Trophoblast cell (in vitro differentiated cells and primary cell): ENCODE measurements around the gene SNW1.
A peak's percentile ranks its signal among the peaks of the same experiment; 100 is the strongest.

ENCODE experiments used
- DNase-seq, 2 donors: peaks; one replicate each; pipeline ENCODE4 v3.0.0-alpha.2; 2016
- H2AFZ ChIP-seq: 2 replicates; pipeline ENCODE4 v1.6.1; 2013; ENCODE audit warnings: low read length, moderate library complexity, mild to moderate bottlenecking; ENCODE audit not compliant: insufficient read depth, poor library complexity
- H2AK5ac ChIP-seq: 2 replicates; pipeline ENCODE4 v1.6.1; 2013; ENCODE audit warnings: mild to moderate bottlenecking, low read length
- H2BK120ac ChIP-seq: 2 replicates; pipeline ENCODE4 v1.6.1; 2013; ENCODE audit warnings: low read length, mild to moderate bottlenecking, moderate library complexity; ENCODE audit not compliant: insufficient read depth, poor library complexity
- H2BK12ac ChIP-seq: 2 replicates; pipeline ENCODE4 v1.6.1; 2013; ENCODE audit warnings: mild to moderate bottlenecking, low read length, moderate library complexity
- H2BK5ac ChIP-seq: 2 replicates; pipeline ENCODE4 v1.6.1; 2013; ENCODE audit warnings: low read length, low read depth, moderate library complexity, mild to moderate bottlenecking; ENCODE audit not compliant: poor library complexity
- H3K14ac ChIP-seq: 2 replicates; pipeline ENCODE4 v1.6.1; 2013; ENCODE audit warnings: mild to moderate bottlenecking, low read length
- H3K18ac ChIP-seq: 2 replicates; pipeline ENCODE4 v1.6.1; 2013; ENCODE audit warnings: mild to moderate bottlenecking, low read length
- H3K23ac ChIP-seq: 2 replicates; pipeline ENCODE4 v1.6.1; 2013; ENCODE audit warnings: low read length
- H3K27ac ChIP-seq: 2 replicates; pipeline ENCODE4 v1.5.1; 2013; ENCODE audit warnings: low read depth, mild to moderate bottlenecking, inconsistent platforms, low read length, moderate library complexity
- H3K27me3 ChIP-seq: 2 replicates; pipeline ENCODE4 v1.6.1; 2013; ENCODE audit warnings: inconsistent platforms, mild to moderate bottlenecking, low read length, moderate library complexity; ENCODE audit not compliant: insufficient read depth
- H3K36me3 ChIP-seq, 2 experiments: 1 replicate in 1 of 2; 2 replicates in 1 of 2; pipeline ENCODE4 v1.6.1; 2013; ENCODE audit warnings: low read length in 2 of 2, mild to moderate bottlenecking in 2 of 2, moderate library complexity in 1 of 2; ENCODE audit not compliant: insufficient read depth in 2 of 2, control insufficient read depth in 1 of 2
- H3K4ac ChIP-seq: 2 replicates; pipeline ENCODE4 v1.6.1; 2013; ENCODE audit warnings: low read depth, mild to moderate bottlenecking, low read length, moderate library complexity
- H3K4me1 ChIP-seq, 2 experiments: 1 replicate in 1 of 2; 2 replicates in 1 of 2; pipeline ENCODE4 v1.6.1; 2013; ENCODE audit warnings: low read length in 2 of 2, mild to moderate bottlenecking in 2 of 2, moderate library complexity in 1 of 2; ENCODE audit not compliant: insufficient read depth in 2 of 2, control insufficient read depth in 1 of 2
- H3K4me2 ChIP-seq: 2 replicates; pipeline ENCODE4 v1.6.1; 2013; ENCODE audit warnings: inconsistent platforms, mild to moderate bottlenecking, low read length, moderate library complexity
- H3K4me3 ChIP-seq: 2 replicates; pipeline ENCODE4 v1.5.1; 2013; ENCODE audit warnings: mild to moderate bottlenecking, low read depth, low read length, inconsistent platforms
- H3K79me1 ChIP-seq: one replicate; pipeline ENCODE4 v1.6.1; 2013; ENCODE audit warnings: low read length
- H3K79me2 ChIP-seq: 2 replicates; pipeline ENCODE4 v1.6.1; 2013; ENCODE audit warnings: low read length, mild to moderate bottlenecking; ENCODE audit not compliant: control insufficient read depth, insufficient read depth, poor library complexity
- H3K9ac ChIP-seq: 2 replicates; pipeline ENCODE4 v1.6.1; 2013; ENCODE audit warnings: mild to moderate bottlenecking, low read length
- H3K9me3 ChIP-seq: 2 replicates; pipeline ENCODE4 v1.6.1; 2013; ENCODE audit warnings: low read depth, mild to moderate bottlenecking, control low read depth, inconsistent platforms, low read length; ENCODE audit not compliant: insufficient read depth
- H4K12ac ChIP-seq: 2 replicates; pipeline ENCODE4 v1.6.1; 2013; ENCODE audit warnings: low read depth, mild to moderate bottlenecking, low read length, moderate library complexity
- H4K8ac ChIP-seq: 2 replicates; pipeline ENCODE4 v1.6.1; 2013; ENCODE audit warnings: low read depth, mild to moderate bottlenecking, low read length, moderate library complexity
- H4K91ac ChIP-seq: one replicate; pipeline ENCODE4 v1.6.1; 2013; ENCODE audit warnings: low read depth, mild to moderate bottlenecking, low read length, moderate library complexity
- WGBS: extraction: QIAGEN DNeasy Blood & Tissue Kit; methylation state at CpG from one replicate; pipeline ENCODE4 v1.1.7; 2013; ENCODE audit warnings: missing lambda C conversion rate; ENCODE audit not compliant: insufficient read length, insufficient coverage; ENCODE audit errors: extremely low coverage; 5-methylcytosine and 5-hydroxymethylcytosine counted together

Gene SNW1

GRCh38 chr14:77708749-77709148 lies 52.2 kb downstream of the SNW1 start:
- H3K23ac ChIP-seq, result no peak overlapping the region
- H3K27me3 ChIP-seq, result no peaks in the 10 kb centered on the region
- peak overlapping the region; percentile 42 for H3K9ac ChIP-seq
- peak overlapping the region; percentile 96 for H3K4ac ChIP-seq
- no peak overlapping the region for H3K4me3 ChIP-seq
- H3K79me2 ChIP-seq, result peaks cover 8% of the 10 kb centered on the region
- H4K91ac ChIP-seq, result no peak overlapping the region
- H4K8ac ChIP-seq, result no peak overlapping the region
- H2BK120ac ChIP-seq, result no peak overlapping the region
- H3K79me1 ChIP-seq, result peaks cover 4% of the 10 kb centered on the region
- H3K4me2 ChIP-seq, result peak overlapping the region; percentile 97
- H2BK12ac ChIP-seq, result no peak overlapping the region
- WGBS, result no CpG with 5 or more reads among the region's 7 CpGs
- DNase-seq, result no peak
- H3K18ac ChIP-seq, result no peak overlapping the region
- no peaks in the 10 kb centered on the region for H3K9me3 ChIP-seq
- no peak overlapping the region for H2BK5ac ChIP-seq
- no peak overlapping the region for H3K14ac ChIP-seq
- H3K4me1 ChIP-seq, result peaks cover 2 to 4% of the 10 kb centered on the region in 2 experiments
- H4K12ac ChIP-seq, result no peak overlapping the region
- H3K36me3 ChIP-seq, result peaks cover 11 to 24% of the 10 kb centered on the region in 2 experiments
- H2AFZ ChIP-seq, result no peak overlapping the region
- H3K27ac ChIP-seq, result no peak overlapping the region
- no peak overlapping the region for H2AK5ac ChIP-seq

- no CpG with 5 or more reads among the region's 49 CpGs for WGBS
- H4K12ac ChIP-seq, result peak within 1 kb of the TSS; percentile 72
- H2AFZ ChIP-seq, result peak within 1 kb of the TSS; percentile 94
- H4K91ac ChIP-seq, result peak within 1 kb of the TSS; percentile 31
- no peaks in the 10 kb centered on the region for H3K9me3 ChIP-seq
- peak within 1 kb of the TSS; percentile 99 for H3K4me3 ChIP-seq
- peaks cover 19 to 28% of the 10 kb centered on the region in 2 experiments for H3K36me3 ChIP-seq
- H2BK5ac ChIP-seq, result no peak within 1 kb of the TSS
- H3K9ac ChIP-seq, result peak within 1 kb of the TSS; percentile 92
- peaks cover 2 to 4% of the 10 kb centered on the region in 2 experiments for H3K4me1 ChIP-seq
- H3K27ac ChIP-seq, result no peak within 1 kb of the TSS
- H4K8ac ChIP-seq, result peak within 1 kb of the TSS; percentile 97
- peaks cover 8% of the 10 kb centered on the region for H3K79me2 ChIP-seq
- peak within 1 kb of the TSS; percentile 97 for H3K4me2 ChIP-seq
- H2BK120ac ChIP-seq, result peak within 1 kb of the TSS; percentile 5
- H3K23ac ChIP-seq, result no peak within 1 kb of the TSS
- H3K79me1 ChIP-seq, result peaks cover 4% of the 10 kb centered on the region
- DNase-seq, result peak; percentile 82 to 95
- peak within 1 kb of the TSS; percentile 40 for H3K18ac ChIP-seq
- peak within 1 kb of the TSS; percentile 53 for H2AK5ac ChIP-seq
- H3K4ac ChIP-seq, result peak within 1 kb of the TSS; percentile 96
- no peak within 1 kb of the TSS for H2BK12ac ChIP-seq
- no peaks in the 10 kb centered on the region for H3K27me3 ChIP-seq
- H3K14ac ChIP-seq, result peak within 1 kb of the TSS; percentile 62
Measured at GRCh38 chr14:77707724-77708408, 53.1 kb downstream of the SNW1 start, which contains the start of the genes ALKBH1 and SLIRP. ALKBH1 (minus strand) TSS chr14:77708023; CDS start chr14:77708004, 19 bp downstream. SLIRP (plus strand) TSS chr14:77708103; CDS start chr14:77708112, 9 bp downstream.

- Histone ChIP-seq H2BK5ac (no peak overlapping the region), H3K4ac (peak overlapping the region; percentile 56), H3K27me3 (no peaks in the 10 kb centered on the region), H3K4me1 (peaks cover 2 to 4% of the 10 kb centered on the region in 2 experiments), H4K12ac (peak overlapping the region; percentile 72), H3K79me2 (peaks cover 8% of the 10 kb centered on the region), H3K36me3 (peaks cover 22 to 30% of the 10 kb centered on the region in 2 experiments), H3K4me3 (peak overlapping the region; percentile 99), H3K18ac (peak overlapping the region; percentile 40), H2BK12ac (no peak overlapping the region), H3K9me3 (no peaks in the 10 kb centered on the region), H2AK5ac (no peak overlapping the region), H3K4me2 (peak overlapping the region; percentile 97), H3K27ac (no peak overlapping the region), H2BK120ac (peak overlapping the region; percentile 5), H2AFZ (peak overlapping the region; percentile 94), H4K91ac (peak overlapping the region; percentile 31), H3K14ac (peak overlapping the region; percentile 62), H3K79me1 (peaks cover 4% of the 10 kb centered on the region), H3K23ac (no peak overlapping the region), H3K9ac (peak overlapping the region; percentile 92), H4K8ac (peak overlapping the region; percentile 97)
- no CpG with 5 or more reads among the region's 14 CpGs for WGBS
- peak; percentile 10 to 49 for DNase-seq
Measured at GRCh38 chr14:77707355-77707723, 53.6 kb downstream of the SNW1 start.

GRCh38 chr14:77691259-77691658 lies 69.7 kb downstream of the SNW1 start:
- Histone ChIP-seq H4K12ac (no peak overlapping the region), H2BK120ac (no peak overlapping the region), H4K91ac (no peak overlapping the region), H3K4me2 (no peak overlapping the region), H2BK12ac (no peak overlapping the region), H3K23ac (no peak overlapping the region), H3K18ac (no peak overlapping the region), H3K9me3 (no peaks in the 10 kb centered on the region), H2AK5ac (no peak overlapping the region), H3K4me3 (no peak overlapping the region), H3K79me2 (no peaks in the 10 kb centered on the region), H3K4ac (no peak overlapping the region), H3K4me1 (no peaks in the 10 kb centered on the region), H3K27ac (no peak overlapping the region), H3K79me1 (no peaks in the 10 kb centered on the region), H2AFZ (no peak overlapping the region), H3K36me3 (peaks cover 5 to 8% of the 10 kb centered on the region in 2 experiments), H2BK5ac (no peak overlapping the region), H3K9ac (no peak overlapping the region), H4K8ac (no peak overlapping the region), H3K27me3 (no peaks in the 10 kb centered on the region), H3K14ac (no peak overlapping the region)
- WGBS, result no CpG with 5 or more reads among the region's 2 CpGs
- DNase-seq, result no peak
